NCI-H2171 treated with DMSO at 0.1 percent for 48 hours (cell line): ENCODE measurements around the gene GGACT.
"Not testable (repeated sequence)": the region's sequence is repeated elsewhere in the genome, so short reads cannot be mapped to it uniquely, and the experiment has no call there.

Source experiments
- DNase-seq: peaks from one replicate; lab custom pipeline; 2025; lab: John Stamatoyannopoulos, UW

GGACT gene

GRCh38 chr13:100588331-100589177 lies at the start of gene GGACT:
Gene GGACT (minus strand): TSS chr13:100588789. CDS start chr13:100532591, 56,198 bp downstream.
- peak; percentile 60 for DNase-seq

DNA sequence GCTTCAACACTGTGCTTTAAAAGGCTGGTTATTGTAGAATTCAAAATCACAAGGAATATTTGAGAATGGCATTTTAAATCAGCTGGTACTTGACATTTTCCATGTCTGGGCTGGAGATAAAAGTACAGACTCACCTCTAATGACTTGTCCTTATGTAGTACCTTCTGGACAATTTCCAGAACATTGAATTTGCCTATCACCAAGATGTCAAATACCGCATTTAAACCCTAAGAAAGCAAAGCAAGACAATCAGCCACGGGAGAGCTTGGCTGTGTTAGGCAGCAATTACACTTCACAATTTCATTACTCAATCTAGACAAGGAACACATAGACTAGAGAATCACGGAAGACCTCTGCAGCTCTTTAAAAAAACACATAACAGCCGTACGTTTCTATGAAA lies 49.2 kb upstream of the GGACT start:
- no peak for DNase-seq

DNA sequence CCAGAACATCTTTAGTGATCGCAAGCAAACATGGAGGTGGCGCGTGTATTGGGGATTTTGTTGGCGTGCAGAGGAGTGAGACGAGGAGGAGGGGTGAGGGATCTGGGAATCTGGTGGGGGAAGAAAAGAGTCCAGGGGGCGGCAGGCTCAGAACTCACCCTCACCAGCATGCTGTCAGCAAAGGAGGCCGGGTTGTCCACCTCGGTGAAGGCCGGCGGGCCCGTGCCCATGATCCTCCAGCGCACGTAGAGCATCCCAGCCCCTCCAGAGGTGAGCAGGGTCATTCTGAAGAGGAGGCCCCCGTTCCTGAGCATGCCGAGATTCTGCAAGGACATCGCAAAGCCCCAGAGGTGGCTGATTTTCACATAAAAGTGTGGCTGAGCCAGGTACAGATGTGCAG lies 48.8 kb upstream of the GGACT start:
- no peak for DNase-seq

GRCh38 chr13:100636441-100636840 lies 47.9 kb upstream of the GGACT start:
- no peak for DNase-seq

DNA sequence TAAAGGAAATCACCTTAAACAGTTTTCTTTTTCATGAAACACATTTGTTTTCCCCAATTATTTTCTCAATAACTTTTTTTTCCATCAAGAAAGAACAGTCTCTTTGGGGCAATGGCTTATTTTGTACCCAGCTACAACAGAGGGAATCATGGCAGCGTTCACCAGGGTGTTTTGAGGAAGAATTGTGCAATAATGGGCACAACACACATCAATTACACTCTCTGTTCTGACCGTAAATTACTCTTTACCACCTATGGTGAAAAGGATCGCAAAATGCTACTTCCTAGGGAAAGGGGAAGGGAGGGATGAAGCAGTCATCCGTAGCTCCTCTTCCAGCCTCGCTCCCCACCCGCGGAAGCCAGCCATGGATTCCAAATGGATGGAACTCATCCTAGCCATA lies 47.4 kb upstream of the GGACT start:
- no peak for DNase-seq

DNA sequence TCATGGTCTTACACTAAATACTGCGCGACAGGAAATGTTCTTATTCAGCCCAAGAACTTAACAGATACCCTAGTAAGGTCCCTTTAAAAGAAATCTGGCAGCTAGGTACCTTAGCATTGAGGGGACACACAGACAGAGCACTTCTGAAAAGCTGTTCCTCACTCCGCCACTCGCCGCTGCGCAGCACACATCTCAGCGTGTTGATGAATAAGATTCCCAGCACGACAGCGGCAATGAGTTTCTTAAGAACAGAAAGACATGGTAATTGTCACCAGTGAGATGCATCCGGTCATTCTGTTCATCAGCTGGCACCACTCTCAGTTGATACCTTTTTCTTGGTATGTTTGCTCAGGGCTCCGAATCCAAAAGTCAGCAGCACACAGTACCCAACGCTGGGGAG lies 46.1 kb upstream of the GGACT start:
- no peak for DNase-seq

- DNase-seq, result no peak
Observed at GRCh38 chr13:100633461-100633860, 44.9 kb upstream of the GGACT start.

GRCh38 chr13:100630555-100630954 lies 42.0 kb upstream of the GGACT start:
- DNase-seq, result no peak

GRCh38 chr13:100627120-100627519 lies 38.5 kb upstream of the GGACT start:
- DNase-seq, result no peak

GRCh38 chr13:100625447-100625846 lies 36.9 kb upstream of the GGACT start:
- DNase-seq, result no peak

GRCh38 chr13:100620792-100621191 lies 32.2 kb upstream of the GGACT start:
- DNase-seq, result no peak

DNA sequence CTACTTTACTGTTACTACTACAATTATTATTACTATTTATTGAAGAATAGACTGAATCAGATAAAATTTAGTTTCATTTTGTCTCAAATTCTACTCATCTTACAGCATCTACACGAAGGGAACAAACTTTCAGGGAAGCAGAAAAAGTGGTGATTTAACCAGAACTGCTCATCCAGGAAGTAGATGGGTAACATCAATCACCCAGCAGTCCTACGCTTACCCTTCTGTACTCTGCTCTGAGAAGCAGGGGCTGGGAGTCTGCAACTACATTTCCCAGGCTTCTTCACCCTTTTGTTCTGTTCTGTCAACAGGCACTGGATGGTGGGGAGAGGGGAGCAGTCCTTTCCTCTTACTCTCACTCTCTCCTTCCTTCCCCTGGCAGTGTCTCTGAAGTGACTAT lies 31.4 kb upstream of the GGACT start:
- DNase-seq, result no peak

DNA sequence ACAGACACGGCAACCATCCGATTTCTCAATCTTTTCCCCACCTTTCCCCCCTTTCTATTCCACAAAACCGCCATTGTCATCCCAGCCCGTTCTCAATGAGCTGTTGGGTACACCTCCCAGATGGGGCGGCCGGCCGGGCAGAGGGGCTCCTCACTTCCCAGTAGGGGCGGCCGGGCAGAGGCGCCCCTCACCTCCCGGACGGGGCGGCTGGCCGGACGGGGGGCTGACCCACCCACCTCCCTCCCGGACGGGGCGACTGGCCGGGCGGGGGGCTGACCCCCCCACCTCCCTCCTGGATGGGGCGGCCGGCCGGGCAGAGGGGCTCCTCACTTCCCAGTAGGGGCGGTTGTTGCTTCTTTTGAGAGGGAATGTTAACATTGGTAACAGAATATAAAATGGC lies 30.3 kb upstream of the GGACT start:
- not testable (repeated sequence) for DNase-seq

GRCh38 chr13:100613031-100613430 lies 24.4 kb upstream of the GGACT start:
- no peak for DNase-seq

DNA sequence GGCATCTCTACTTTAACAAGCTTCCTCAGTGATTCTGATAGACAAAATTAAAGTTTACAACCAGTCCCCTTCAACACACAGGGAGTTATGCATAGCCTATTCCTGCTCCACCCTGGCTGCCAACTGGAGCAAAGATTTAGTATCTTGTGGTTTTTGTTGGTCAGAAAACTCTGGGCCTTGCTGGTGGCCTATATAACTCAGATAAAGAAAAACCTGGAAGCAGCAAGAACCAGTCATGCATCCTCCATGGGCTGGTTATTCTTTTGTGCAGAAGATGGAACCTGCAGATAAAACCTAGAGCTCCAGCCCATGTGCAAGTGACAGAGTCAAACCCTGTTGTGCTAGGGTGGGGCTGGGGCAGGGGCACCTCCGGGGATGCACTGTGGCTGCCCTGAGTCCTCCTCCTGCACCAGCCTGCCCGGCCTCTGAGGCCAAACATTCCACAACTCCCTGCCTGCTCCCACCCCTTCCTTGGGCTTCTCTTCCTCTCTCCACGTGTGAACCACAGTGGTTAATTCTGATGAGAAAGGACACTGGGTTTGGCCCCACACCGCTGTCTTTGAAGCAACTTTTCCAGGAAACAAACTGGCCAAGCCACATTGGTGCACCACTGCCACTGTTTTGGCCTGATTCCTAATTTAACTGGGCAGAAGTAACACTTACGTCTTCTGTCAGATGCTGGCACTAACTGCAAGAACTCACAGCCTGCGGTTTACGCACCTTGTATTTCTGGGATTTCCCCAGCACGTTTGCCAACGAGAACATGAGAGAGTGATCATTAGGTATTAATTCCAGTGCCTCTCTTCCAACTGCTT lies 23.3 kb upstream of the GGACT start:
- no peak for DNase-seq

DNA sequence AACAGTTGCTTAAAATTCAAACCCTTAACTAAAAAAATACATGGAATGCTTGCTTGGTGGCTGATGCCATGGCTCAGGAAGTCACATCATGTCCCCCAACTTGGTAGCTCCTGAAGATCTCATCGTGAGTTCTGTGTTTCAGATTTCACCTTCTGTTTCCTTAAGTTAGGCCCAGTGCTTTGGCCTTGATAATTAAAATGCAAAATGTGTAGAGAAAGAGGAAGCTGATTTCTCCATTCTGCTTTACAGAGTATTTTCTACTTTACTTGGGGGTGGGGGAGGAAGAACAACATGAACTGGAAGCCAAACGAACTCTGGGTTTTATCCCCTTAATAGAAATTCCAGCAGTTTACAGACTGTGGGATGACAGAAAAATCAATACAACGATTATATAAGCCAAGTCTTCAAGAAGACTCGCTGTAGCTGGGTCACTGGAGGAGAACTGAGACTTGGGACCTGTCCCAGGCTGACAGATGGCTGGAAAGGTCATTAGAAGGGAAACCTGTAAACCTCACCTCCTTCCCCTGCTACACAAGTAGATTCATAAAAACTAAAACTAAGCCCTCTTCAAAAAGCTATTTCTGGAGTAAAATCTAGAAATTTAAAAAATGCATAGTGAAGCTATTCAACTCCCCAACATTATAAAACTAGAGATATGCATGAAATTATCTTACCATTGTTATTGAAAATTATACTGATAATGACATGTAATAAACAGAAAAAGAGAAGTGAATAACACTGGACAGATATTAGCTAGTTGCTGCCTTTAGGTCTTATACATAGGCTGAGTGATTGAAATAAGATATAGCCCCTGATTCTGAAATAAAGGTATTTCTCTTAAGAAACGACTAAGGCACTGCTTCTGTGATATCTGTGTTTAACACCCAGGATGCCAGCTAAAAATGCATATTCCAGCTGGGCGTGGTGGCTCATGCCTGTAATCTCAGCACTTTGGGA lies 22.1 kb upstream of the GGACT start:
- DNase-seq, result peak; percentile 63

DNA sequence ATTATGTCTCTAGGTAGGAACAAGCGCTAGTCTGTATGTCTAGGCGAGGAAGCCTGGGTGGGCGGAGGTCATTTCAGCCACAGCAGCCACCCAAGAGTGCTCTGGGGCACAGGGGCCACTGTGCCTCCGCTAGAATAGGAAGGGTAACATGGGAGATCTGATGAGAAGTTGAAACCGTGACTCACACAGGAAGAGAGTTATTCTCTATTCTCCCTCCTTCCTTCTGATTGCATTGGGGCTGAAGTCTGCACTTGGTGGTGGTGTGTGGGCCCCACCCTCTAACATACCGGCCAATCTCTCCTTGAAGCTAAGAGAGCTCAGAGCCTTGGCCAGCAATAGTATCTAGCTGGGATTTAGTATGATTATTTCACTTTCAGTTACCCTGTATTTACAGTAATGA lies 20.3 kb upstream of the GGACT start:
- DNase-seq, result no peak

- DNase-seq, result no peak
Observed at GRCh38 chr13:100608489-100608888, 19.9 kb upstream of the GGACT start.

DNA sequence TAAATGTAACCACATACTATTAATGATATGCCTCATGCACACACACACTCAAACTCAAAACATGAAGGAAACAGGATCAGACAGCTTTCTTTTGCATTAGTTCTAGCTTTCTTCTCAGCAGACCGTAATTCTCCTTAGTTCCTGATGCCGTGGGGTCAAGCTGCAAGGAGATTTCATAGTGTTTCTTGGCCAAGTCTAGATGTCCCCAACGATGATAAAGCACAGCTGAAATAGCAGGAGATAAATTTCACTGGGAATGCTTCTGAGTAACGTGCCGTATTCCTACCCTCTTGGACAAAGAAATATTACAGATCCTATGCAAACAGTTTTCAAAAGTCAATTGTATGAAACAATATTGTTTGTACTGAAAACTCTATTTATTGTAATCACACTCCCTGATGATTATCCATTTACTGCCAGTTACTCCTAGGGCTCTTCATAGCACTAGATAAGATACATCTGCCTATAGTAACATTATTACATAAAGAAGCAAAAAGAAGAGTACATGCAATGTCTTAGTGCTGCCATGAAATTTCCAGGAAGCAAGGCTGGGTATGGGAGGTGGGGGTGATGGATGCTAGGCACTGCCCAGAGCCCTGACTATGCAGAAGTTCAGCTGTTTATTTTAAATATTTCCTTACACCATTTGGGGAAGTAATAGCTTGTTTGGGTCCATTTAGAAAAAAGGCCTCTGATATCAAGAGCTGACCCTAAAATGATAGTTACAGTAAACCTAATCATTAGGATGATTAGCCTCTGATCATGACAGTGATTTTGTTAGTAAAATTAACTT lies 16.5 kb upstream of the GGACT start:
- DNase-seq, result no peak

GRCh38 chr13:100602493-100603111 lies 14.0 kb upstream of the GGACT start:
- DNase-seq, result no peak

- DNase-seq, result no peak
Observed at GRCh38 chr13:100601716-100602115, 13.1 kb upstream of the GGACT start.
